ENCODE data around the gene POLK.
"Not testable (repeated sequence)": the region's sequence is repeated elsewhere in the genome, so short reads cannot be mapped to it uniquely, and the experiment has no call there.

The POLK gene

DNA sequence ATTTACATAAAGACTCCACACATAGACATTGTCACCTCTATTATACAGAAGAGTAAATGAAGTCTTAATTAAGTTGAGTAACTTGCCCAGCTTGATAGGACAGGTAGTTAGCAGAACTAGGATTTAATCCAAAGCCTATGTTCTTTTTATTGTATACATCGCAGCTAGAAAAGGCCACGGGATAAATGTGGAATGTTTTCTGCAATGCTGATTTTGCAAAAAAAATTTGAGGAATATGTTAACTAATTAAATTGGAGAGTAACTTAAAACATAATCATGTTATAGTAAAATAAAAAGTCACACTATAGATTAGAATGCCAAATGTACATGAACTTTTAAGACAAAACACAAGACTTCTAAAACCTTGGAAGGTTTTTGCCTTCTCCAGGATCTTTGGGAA, 41.1 kb downstream of the POLK start:
- DNase-seq, result no peak

DNA sequence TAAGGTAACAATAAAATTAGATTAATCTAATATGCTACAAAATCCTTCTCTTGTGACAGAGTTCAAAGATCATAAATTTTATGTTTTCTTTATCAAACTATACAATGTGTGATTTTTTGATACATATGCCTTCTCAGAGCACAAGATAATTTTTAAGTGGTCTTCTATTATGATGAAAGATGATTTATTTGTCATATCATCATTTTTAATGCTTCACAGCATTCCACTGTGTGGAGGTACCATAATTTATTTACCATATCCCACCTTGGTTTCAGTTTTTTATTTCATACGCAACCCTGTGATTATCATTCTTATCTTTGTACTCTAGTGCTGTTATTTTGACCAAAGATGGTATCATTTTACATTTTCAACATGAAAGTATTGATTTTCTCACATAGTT, 41.7 kb downstream of the POLK start:
- DNase-seq, result no peak

DNA sequence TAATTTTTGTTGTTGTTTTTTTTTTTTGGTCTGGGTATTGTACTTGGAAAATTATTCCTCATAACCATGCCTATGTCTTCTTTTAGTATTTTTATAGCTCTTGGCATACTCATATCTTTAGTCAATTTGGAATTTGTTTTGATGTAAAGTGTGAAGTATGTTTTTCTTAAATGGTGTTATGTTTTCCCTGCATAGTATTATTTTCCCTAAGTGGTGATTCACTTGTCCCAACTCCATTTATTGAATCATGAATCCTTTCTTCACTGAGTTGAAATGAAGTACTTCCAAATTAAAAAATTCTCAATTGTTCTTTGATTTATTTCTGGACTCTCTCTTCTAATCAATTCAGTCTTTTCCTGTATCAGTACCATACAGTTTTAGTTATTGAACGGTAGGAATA, 46.5 kb downstream of the POLK start:
- DNase-seq, result no peak

DNA sequence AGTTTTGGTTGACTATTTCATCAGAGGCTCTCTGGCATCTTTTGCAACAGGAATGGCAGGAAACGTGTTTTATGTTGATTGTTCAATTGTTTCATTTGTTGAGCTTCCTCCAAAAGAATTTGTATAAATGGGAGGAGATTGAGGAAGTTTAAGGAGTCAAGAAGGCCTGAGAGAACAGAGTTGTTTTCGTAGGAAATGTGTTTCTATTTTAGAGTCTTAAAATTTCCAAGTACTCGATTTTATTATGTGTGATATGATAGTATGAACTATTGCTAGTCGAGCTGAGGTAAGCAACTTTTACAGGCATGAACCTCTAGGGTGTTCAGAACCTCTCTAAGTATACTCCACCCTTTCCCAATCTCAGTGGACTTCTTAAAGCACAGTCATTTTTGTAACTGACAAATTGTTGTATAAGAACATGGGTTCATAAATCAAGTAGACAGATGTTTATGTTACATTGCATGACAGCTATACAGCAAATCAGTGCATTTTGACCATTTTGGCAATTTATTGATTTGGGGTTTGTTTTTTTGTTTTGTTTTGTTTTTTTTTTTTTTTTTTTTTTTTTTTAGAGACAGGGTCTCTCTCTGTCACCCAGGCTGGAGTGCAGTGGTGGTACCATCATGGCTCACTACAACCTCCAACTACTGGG, 47.4 kb downstream of the POLK start:
- no peak for DNase-seq

DNA sequence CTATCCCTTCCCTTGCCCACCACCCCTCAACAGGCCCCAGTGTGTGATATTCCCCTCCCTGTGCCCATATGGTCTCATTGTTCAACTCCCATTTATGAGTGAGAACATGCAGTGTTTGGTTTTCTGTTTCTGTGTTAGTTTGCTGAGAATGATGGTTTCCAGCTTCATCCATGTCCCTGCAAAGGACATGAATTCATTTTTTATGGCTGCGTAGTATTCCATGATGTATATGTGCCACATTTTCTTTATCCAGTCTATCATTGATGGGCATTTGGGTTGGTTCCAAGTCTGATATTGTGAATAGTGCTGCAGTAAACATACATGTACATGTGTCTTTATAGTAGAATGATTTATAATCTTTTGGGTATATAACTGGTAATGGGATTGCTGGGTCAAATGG, 49.0 kb downstream of the POLK start:
- not testable (repeated sequence) for DNase-seq

DNA sequence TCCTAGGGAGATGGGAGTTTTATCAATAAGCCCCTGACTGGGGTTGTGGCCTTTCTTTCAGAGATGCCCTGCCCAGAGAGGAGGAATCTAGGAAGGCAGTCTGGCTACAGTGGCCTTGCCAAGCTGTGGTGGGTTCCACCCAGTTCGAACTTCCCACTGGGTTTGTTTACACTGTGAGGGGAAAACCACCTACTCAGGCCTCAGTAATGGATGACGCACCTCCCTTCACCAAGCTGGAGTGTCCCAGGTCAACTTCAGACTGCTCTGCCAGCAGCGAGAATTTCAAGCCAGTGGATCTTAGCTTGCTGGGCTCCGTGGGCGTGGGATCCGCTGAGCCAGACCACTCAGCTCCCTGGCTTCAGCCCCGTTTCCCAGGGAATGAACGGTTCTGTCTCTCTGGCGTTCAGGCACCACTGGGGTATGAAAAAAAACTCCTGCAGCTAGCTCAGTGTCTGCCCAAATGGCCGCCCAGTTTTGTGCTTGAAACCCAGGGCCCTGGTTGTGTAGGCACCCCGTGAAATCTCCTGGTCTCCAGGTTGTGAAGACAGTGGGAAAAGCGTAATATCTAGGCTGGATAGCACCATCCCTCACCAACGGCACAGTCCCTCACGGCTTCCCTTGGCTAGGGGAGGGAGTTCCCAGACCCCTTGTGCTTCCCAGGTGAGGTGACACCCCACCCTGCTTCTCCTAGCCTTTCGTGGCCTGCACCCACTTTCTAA, 54.5 kb downstream of the POLK start:
- DNase-seq, result not testable (repeated sequence)

DNA sequence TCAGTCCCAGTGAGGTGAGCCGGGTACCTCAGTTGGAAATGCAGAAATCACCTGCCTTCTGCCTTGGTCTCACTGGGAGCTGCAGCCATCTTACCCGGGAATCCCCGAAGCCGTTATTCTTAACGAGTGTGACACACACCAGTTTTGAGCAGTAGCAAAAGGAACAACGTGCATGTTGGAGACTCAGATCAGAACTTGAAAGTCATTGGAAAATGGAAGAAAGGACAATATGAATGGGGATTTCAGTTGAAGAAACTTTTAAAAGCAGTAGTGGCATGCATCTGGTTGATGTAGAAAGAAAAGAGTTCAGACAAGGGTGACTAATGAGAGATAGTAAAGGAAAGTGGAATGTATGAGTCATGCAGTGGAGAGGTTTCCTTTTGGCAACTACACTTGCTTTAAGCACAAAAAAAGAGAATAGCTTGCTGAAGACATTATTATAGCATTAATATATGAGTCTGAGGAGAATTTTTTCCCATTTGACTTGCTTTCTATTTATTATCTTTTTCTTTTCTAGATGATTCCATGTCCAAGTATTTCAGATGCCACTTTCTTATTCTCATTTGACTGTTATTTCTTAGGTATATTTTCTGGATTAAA, 55.1 kb downstream of the POLK start:
- DNase-seq, result no peak

DNA sequence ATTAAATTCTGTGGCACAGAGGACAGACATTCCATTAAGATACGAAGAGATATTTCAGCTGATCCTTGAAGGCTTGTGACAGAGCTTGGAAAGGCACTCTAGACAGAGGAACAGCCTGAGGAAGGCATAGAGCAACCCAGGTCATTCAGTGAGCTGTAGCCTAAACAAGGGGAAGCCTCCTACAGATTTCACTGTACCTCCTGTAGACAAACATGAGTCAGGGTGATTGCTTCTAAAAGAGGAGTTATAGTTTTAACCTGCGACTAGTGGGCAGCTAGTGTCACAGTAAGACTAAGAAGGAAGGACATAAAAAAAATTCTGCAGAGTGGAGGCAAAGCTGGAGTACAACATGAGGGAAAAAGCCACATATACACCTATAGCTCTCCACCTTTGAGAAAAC, 56.0 kb downstream of the POLK start:
- no peak for DNase-seq

DNA sequence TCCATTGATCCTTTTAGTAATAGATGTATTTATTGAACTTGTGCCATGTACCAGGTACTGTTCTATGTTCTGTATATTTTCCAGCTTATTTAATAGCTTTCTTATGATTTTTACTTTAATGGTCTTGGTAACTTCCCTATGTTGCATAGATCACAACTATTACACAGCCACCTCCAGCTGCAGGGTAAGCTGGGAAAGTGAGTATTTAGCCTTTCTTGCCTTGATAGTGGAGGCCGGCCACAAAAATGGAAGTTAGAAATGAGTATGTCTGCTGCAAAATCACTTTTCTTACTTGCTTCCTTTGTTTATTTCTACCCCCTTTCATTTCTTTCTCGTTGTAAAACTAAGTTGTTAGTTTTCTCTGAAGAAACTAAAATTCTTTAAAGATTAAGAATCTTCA, 56.5 kb downstream of the POLK start:
- DNase-seq, result no peak

DNA sequence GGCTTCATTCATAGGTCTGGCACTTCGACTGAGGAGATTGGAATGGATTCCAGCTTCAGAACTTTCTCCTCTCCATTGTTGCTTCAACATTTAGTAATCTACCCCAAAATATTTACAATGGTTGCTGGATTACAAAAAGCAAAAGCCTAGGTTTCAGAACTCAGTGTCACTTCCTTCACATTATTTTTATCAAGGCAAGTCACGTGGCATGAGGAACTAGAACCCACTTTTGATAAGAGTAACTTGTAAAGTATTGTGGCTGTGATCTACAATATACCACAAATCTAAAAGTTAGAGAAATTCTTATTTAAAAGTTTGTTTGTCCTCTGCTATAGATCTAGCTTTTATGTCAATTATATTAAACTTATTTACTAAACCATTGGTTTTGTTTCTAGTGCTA, 59.9 kb downstream of the POLK start:
- DNase-seq, result no peak

DNA sequence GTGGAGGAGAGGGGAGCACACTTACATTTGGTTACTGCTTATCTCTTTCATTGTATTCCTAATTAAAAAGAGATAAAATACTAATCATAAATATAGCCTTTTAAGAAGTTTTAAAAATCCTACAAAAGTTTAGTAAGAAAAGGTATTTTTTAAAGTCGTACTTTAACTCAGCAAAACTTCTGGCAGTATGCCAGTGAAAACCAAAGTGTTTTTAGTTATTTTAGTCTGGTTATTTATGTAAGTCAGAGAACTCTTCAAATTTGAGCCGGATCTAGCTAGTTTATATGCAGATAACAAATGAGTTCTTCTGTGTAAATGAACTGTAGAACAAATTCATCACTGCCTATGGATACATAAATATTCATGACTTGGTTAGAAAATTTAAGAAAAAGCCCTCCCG, 63.1 kb downstream of the POLK start:
- no peak for DNase-seq

DNA sequence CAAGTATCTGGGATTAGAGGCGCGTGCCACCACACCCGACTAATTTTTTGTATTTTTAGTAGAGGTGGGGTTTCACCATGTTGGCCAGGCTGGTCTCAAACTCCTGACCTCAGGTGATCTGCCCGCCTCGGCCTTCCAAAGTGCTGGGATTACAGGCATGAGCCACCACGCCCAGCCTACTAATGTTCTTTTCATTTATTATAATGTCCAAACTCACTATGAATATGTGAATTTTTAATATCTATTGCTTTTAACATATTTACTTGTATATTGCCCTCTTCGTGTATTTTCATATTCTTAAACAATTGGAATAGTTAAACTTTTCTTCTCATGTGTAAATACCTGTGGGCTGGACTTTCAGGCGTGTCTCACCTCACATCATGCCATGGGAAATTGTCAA, 66.6 kb downstream of the POLK start:
- not testable (repeated sequence) for DNase-seq

DNA sequence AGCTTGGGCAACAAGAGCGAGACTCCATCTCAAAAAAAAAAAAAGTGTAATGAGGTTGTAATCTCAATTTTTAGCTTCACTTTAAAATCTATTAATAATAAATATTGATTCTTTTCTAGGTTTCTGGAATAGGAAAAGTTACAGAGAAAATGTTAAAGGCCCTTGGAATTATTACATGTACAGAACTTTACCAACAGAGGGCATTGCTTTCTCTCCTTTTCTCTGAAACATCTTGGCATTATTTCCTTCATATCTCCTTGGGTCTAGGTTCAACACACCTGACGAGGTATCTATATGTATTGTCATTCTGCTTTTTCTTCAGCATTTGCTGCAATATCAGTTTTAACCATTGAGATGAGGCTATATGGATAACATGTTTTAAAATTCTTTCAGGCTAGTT, 73.0 kb downstream of the POLK start:
- no peak for DNase-seq

DNA sequence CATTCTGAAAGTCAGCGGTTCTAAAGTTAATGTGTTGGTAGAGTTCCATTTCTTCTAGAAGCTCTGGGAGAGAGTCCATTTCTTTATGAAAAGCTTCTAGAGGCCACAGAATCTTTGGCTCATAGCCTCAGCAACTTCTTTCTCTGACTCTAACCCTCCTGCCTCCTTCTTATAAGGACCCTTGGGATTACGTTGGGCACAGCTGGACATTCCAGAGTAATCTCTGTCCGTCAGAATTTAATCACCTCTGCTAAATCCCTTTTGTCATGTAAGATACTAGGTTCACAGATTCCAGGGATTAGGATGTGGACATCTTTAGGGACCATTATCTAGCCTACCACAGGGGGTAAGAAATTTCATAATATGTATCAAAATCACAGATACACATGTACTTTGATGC, 77.0 kb downstream of the POLK start:
- DNase-seq, result no peak

DNA sequence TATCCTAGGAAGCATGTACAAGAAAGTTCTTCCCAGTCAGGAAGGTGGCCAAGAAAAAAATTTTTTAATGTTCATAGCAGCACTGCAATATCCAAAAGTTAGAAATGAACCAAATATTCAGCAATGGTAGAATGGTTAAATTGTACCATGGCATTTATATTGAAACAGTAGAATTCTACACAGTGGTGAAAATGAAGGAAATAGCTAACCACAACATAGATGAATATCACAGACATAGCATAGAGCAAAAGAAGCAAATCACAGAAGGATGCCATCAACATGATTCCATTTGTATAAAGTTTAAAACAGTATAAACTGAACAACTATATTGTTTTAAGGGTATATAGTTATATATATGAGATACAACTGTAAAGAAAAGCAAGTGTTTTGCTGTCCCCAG, 88.8 kb downstream of the POLK start:
- no peak for DNase-seq

DNA sequence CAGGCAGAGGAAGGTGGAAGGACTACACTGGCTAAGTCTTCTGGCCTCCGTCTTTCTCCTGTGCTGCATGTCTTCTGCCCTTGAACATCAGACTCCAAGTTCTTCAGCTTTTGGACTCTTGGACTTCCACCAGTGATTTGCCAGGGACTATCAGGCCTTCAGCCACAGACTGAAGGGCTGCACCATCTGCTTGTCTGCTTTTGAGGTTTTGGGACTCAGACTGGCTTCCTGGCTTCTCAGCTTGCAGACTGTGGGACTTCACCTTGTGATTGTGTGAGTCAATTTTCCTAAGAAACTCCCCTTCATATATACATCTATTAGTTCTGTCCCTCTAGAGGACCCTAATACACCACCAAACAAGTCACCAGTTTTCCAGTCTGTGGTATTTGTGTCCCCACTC, 89.9 kb downstream of the POLK start:
- no peak for DNase-seq

DNA sequence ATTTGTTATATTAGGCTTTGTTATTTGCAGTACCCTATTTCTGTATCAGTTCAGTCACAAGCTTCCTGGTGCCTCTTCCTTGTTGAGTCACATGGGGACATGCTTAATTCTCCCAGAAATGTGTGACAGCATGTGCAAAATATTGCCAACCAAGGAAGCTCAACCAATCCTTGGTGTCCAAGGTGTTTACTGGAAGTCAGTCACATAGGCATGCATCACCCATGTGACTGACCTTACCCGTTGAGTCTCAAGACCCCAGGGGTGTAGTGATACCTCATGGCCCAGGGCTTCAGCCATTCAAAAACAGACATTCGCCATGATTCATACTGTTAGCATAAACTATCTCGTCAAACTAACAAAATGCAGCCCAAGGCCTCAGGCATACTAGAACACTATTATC, 90.3 kb downstream of the POLK start:
- no peak for DNase-seq

DNA sequence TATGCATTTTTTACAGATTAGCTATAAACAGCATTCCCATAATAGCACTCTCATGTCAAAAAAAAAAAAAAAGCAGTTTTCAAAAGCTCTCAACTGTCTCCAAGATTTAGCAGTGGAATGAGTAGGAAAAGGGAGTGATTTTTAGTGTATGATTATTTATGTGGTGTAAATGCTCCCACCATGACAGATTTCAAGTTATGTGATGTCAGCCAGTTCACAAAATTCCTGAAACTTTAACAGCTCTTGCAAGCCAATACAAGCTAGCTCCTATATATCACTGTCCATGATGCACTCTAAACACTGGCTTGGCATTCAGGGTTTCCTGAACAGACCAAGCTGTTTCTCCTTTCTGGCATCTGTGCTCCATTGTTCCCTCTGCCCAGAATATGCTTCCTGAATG, 91.7 kb downstream of the POLK start:
- DNase-seq, result no peak

DNA sequence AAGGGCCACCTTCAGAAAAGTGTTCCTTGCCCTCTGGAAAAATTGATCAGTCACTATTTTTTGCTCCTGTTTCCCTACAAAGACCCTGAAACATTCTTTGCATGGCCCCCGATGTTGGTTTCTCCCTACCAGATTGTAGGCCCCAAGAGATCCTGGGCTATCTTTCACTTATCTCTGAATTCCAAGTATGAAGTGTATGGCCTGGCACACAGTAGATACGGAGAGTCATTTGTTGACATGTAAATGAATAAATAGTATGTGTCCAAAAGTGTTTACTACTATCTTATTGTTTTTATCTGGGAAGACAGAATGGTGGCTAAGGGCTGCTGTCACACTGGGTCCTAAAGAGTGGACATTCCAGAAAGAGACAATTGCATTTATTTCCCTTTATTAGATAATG, 92.1 kb downstream of the POLK start:
- DNase-seq, result no peak

DNA sequence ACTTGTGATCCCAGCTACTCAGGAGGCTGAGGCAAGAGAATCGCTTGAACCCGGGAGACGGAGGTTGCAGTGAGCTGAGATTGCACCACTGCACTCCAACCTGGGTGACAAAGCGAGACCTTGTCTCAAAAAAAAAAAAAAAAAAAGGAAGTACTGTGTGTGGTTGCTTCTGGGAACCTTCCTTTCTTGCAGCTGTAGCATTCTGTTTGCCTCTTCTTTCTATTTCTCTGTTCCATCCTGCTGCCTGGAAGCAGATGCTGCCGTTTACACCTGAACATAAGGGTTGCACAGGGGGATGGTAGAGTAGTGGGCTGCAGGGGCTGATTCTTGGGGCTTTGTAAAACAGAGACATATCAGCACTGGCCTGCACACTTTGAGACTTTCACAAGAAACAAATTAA, 95.7 kb downstream of the POLK start:
- not testable (repeated sequence) for DNase-seq

DNA sequence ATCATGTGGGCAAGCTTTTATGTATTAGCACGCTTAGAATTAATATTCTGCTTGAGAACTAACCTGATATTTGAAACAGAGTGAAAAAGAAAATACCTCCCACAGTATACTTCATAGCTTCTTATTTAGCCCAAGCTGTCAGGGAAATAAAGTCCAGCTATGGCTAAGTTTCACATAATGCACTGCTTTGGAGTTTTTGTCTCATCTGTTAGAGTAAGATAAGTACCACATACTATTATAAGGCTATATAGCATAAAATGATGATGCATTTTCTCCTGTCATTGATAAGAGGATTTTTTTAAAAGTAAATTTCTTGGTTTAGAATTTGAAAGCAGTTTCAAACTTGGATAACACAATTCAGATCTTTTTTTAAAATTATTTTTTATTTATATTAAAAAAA, 97.2 kb downstream of the POLK start:
- no peak for DNase-seq

DNA sequence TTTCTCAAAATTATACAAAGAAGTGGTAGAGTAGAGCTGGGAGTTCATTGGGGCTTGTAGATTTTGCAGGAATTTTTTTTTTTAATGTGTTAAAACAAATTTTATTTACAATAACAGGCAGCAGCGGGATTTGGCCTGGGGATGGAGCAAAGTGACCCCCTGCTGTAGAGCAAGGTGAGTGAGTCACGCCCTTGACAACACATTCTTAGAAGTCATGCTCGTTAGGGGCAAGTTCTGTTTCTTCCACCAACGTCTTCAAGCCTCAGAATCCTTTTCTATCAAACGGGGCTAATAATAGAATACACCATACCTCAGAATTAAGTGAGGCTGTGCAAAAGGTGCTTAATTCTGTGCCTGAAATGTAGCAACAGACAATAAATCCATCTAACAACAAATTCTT, 98.5 kb downstream of the POLK start:
- no peak for DNase-seq

DNA sequence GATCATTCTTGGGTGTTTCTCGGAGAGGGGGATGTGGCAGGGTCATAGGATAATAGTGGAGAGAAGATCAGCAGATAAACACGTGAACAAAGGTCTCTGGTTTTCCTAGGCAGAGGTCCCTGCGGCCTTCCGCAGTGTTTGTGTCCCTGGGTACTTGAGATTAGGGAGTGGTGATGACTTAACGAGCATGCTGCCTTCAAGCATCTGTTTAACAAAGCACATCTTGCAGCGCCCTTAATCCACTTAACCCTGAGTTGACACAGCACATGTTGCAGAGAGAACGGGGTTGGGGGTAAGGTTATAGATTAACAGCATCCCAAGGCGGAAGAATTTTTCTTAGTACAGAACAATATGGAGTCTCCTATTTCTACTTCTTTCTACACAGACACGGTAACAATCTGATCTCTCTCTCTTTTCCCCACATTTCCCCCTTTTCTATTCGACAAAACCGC, 99.2 kb downstream of the POLK start:
- DNase-seq, result not testable (repeated sequence)
